Forelimb muscle (tissue), 1 donor: Measurements from ENCODE around the gene SLC1A5. TPM values are rescaled to one million over a fixed set of nuclear protein-coding genes. Genes with fewer than 3 reads are reported as not detected.
"Not testable (repeated sequence)": the region's sequence is repeated elsewhere in the genome, so short reads cannot be mapped to it uniquely, and the experiment has no call there.

Experiments
- DNase-seq: peaks from one replicate; pipeline ENCODE4 v3.0.0-alpha.2; 2013; ENCODE audit warnings: low read depth
- polyA plus RNA-seq: library from polyadenylated mRNA; unstranded; fragments of 120-200 nt; gene quantifications from one replicate; pipeline ENCODE4 v1.2.1, GENCODE V29; 2013; ENCODE audit not compliant: insufficient read length

Gene SLC1A5
- polyA plus RNA-seq, 1 donor, result 20.6 TPM

DNA sequence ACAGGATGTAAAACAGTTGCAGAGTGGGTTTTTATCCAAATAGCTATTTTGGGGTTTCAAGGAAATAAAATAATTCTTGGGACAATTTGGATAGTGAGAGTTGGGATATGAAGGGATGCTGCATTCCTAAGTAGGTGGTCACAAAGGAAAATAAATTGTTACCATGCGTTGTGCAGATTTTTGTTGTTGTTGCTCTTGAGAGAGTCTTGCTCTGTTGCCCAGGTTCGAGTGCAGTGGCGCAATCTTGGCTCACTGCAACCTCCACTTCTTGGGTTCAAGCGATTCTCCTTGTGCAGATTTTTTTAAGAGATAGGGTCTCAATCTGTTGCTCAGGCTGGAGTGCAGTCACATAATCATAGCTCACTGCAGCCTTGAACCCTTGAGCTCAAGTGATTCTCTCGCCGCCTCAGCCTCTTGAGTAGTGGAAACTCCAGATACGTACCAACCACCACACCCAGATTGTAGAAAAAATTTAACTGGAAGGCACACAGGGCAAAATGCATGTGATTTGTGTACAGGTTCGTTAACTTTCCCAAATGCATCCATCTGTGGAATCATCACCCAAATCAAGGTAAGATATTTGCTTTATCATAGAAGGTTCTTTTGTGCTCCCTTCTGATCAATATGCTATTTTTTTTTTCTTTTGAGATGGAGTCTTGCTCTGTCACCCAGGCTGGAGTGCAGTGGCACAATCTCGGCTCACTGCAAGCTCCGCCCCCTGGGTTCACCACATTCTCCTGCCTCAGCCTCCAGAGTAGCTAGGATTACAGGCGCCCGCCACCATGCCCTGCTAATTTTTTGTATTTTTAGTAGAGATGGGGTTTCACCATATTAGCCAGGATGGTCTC lies 16.0 kb downstream of the SLC1A5 start:
- DNase-seq, result no peak

DNA sequence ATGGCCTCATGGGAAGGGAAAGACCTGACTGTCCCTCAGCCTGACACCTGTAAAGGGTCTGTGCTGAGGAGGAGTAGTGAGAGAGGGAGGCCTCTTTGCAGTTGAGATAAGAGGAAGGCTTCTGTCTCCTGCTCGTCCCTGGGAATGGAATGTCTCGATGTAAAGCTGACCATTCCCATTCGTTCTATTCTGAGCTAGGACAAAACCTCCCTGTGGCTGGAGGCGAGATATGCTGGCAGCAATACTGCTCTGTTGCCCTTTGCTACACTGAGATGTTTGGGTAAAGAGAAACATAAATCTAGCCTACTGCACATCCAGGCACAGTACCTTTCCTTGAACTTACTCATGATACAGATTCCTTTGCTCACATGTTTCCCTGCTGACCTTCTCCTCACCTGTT lies 19.6 kb downstream of the SLC1A5 start:
- DNase-seq, result not testable (repeated sequence)

DNA sequence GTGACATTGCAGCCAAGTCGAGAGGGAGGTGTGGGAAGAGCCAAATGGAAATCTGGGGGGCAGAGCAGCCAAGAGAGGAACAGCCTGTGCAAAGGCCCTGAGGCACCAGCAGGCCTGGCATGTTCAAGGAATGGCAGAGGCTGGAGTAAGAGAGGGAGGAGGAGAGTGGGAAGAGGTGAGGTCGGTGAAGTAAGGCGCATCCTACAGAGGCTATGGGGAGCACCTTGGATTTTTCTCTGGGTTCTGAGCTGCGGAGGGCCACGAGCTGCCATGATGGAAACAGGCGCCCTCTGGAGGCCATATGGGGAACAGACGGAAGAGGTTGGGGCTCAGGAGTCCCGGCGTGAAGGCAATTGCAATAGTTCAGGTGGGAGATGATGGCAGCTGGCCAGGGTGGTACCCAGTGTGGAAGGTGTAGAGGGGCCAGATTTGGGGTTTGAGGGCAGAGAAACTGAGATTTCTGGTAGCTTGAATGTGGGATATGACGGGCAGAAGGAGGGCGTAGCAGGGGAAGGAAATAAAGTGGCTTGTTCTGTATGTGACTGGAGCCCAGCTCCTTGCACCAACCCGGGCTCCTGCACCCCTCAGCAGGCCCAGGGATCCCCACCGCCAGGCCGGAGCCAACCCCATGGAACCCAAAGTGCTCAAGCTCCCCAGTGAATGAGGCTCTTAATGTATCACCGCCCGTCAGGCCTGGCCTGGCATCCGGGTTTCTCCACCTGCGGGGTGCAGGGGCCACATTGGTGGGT lies 21.7 kb downstream of the SLC1A5 start:
- no peak for DNase-seq

DNA sequence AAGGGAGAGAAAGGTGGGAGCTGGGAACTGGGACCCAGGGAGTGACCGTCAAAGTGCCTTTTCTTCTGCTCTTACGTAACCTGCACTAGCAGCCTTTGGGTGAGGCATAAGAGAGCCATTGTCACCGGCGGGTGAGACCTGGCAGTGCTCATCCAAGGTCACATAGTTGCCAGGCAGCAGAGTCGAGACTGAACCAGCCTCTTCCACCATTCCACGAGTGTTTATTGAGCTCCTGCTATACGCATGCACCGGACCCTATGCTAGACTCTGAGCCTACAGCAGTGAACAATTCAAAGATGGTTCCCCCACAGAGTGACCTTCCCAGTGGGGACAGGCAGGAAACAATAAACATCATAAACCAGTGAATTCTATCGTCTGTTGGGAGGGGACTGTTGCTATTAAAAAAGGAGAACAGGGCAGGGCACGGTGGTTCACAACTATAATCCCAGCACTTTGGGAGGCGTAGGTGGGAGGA lies 23.5 kb downstream of the SLC1A5 start:
- DNase-seq, result no peak

DNA sequence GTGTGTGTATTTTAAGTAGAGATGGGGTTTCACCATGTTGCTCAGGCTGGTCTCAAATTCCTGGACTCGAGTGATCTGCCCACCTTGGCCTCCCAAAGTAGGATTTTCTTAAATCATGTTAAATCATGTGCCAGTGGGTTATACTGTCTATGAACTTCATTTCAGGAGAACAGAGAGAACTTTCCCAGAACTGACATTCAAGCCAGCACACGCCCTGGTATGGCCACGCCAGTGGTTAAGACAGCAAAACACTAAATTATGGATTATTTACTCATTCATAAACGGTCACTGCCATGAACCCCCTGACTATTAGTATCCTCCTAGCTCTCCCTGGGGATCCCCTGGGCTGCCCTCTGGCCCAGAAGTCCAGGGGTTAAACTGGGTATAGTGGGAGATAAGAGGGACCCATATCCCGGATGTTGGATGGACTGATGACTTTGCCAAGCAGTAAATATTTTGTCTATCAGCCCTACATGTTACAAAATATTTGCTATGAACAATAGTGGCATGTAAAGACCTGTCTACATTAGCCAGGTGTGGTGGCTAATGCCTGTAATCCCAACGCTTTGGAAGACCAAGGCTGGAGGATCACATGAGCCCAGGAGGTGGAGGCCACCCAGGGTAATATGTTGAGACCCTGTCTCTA lies 26.0 kb downstream of the SLC1A5 start:
- DNase-seq, result no peak

DNA sequence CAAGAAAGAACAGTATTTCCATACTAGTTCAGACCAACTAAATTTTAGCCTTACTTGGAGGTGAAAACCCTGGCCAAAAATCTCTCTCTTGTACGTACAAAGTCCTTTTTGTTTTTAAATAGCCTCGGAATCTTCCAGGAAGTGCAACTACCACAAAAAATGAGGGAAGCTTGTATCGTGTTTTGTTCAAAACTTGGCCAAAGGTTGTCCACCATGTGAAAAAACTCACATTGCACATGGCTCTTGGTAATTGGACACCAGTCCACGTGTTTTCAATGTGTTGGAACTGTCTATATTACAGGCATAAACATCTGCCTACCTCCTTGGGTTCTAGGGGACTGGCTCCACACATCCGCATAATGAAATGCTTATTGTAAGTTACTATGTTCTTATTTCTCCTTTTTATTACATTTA lies 27.0 kb downstream of the SLC1A5 start:
- no peak for DNase-seq

DNA sequence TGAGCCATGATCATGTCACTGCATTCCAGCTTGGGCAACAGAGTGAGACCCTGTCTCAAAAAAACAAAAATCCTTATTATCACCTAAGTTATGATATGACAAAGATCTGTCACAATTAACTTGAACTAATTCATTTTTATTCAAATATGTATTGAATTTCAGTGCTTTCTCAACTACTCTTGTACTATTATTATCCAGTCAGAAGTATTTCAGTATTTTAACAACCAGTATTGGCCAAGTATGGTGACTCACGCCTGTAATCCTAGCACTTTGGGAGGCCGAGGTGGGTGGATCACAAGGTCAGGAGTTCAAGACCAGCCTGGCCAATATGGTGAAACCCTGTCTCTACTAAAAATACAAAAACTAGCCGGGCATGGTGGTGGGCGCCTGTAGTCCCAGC lies 27.5 kb downstream of the SLC1A5 start:
- DNase-seq, result not testable (repeated sequence)

DNA sequence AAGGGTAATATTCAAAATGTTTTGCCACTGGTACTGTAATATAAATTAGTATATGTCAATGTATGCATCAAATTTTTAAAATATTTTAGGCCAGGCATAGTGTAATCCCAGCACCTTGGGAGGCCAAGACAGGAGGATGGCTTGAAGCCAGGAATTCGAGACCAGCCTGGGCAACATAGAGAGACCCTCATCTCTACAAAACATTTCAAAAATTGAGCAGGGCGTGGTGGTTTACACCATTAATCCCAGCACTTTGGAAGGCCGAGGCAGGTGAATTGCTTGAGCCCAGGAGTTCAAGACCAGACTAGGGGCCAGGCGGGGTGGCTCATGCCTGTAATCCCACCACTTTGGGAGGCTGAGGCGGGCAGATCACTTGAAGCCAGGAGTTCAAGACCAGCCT lies 28.0 kb downstream of the SLC1A5 start:
- DNase-seq, result no peak

DNA sequence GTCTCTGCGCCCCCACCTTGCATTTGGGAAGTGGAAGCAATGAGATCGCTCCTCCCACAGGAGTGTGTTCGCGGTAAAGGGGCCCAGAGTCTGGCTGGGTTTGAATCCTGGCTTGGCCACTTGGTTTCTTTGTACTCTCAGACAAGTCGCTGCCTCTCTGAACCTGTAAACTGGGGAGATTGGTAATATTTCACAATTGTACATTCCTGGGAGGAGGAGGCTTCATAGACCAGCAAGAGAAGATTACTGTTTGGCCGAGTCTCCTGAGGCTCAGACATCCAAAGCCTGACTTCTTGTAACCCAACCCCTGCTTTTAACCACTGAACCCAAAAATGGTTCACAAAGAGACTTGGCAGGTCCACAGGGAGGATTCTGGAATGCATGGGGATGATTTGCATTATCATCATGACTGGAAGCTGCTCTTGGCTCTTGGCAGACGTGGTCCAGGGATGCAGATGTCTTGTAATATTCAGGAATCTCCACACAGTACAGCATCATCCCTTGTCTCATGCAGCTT lies 28.5 kb downstream of the SLC1A5 start:
- DNase-seq, result no peak

DNA sequence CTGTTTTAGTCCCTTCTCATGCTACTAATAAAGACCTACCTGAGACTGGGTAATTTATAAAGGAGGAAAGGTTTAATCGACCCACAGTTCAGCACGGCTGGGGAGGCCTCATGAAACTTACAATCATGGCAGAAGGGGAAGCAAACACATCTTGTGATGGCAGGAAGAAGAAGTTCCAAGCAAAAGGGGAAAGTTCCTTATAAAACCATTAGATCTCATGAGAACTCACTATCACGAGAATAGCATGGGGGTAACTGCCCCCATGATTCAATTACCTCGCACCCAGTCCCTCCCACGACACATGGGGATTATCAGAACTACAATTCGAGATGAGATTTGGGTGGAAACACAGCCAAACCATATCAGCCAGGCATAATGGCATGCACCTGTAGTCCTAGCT lies 29.2 kb downstream of the SLC1A5 start:
- DNase-seq, result no peak

DNA sequence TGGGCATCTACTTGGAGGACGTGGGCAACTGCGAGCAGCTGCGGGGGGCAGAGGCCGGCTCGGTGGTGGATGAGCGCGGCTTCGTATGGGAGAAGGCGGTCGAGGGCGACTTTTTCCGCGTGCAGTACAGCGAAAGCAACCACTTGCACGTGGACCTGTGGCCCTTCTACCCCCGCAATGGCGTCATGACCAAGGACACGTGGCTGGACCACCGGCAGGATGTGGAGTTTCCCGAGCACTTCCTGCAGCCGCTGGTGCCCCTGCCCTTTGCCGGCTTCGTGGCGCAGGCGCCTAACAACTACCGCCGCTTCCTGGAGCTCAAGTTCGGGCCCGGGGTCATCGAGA lies 31.9 kb downstream of the SLC1A5 start:
- DNase-seq, result no peak

DNA sequence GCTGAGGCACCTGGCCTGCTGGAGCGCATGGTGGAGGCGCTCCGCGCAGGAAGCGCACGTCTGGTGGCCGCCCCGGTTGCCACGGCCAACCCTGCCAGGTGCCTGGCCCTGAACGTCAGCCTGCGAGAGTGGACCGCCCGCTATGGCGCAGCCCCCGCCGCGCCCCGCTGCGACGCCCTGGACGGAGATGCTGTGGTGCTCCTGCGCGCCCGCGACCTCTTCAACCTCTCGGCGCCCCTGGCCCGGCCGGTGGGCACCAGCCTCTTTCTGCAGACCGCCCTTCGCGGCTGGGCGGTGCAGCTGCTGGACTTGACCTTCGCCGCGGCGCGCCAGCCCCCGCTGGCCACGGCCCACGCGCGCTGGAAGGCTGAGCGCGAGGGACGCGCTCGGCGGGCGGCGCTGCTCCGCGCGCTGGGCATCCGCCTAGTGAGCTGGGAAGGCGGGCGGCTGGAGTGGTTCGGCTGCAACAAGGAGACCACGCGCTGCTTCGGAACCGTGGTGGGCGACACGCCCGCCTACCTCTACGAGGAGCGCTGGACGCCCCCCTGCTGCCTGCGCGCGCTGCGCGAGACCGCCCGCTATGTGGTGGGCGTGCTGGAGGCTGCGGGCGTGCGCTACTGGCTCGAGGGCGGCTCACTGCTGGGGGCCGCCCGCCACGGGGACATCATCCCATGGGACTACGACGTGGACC lies 32.4 kb downstream of the SLC1A5 start:
- no peak for DNase-seq

DNA sequence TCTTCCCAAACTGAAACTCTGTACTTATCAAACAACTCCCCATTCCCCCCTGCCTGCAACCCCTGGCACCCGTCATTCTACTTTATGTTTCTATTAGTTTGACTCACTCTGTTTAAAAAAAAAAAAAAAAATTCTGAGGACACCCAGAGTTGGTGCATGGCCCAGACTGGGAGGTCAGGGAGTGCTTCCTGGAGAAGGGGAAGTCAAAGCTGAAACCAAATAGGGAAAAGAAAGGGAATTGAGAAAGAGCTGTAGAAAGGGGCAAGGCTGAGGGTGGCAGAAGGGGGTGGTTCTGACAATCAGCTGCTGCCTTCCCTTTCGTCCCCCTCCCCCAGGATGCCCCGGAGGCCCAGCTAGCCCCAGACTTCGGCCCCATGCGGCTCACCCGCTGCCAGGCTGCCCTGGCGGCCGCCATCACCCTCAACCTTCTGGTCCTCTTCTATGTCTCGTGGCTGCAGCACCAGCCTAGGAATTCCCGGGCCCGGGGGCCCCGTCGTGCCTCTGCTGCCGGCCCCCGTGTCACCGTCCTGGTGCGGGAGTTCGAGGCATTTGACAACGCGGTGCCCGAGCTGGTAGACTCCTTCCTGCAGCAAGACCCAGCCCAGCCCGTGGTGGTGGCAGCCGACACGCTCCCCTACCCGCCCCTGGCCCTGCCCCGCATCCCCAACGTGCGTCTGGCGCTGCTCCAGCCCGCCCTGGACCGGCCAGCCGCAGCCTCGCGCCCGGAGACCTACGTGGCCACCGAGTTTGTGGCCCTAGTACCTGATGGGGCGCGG lies 33.1 kb downstream of the SLC1A5 start:
- no peak for DNase-seq

DNA sequence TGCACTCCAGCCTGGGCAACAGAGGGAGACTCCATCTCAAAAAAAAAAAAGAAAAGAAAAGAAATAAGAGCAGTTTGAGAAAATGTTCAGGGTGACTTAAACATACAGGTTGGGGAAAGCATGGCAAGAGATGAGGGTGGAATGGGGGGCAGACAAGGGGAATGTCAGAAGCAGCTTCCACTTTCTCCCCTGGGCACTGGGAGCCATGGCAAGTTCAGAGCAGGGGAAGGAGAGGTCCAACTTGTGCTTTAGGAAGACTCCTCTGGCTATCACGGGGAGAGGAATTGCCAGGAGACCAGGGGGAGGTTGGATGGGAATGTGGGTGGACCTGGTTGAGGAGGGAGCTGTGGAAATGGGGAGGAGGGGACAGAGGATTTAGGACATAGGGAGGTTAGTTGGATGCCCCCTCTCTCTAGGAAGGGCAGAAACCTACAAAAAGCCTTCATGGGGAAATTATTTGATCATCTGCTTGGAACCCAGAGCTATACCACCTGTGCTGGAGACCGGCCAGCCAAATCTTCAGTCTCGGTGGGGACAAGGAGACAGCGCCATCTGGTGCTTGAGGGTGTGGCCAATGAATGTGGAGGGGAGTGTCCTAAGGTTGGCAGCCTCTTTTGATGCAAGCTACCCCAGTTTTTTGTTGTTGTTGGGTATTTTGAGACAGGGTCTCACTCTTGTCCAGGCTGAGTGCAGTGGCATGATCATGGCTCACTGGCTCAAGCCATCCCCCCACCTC lies 34.8 kb downstream of the SLC1A5 start:
- no peak for DNase-seq

DNA sequence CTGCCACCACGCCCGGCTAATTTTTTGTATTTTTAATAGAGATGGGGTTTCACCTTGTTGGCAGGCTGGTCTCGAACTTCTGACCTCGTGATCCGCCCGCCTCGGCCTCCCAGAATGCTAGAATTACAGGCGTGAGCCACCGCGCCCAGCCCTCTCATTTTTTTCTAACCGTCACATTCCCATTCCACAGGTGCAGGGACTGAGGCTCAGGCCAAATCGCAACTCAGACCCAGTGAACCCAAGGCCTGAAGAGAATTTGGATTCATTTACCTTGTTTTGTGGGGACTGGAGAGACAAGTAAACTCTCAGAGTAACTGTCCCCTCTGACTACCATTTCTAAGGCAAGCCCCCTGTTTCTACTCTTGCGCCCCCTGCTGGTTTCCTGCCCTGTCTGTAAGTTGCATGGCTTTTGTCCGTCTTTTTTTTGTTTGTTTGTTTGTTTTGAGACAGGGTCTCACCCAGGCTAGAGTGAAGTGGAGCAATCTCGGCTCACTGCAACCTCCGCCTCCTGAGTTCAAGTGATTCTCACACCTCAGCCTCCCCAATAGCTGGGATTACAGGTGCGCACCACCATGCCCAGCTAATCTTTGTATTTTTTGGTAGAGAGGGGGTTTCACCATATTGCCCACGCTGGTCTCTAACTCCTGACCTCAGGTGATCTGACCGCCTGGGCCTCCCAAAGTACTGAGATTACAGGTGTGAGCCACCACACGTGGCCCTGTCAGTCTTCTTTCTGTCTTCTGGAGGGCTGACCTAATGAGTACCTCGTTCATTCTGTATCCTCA lies 39.9 kb downstream of the SLC1A5 start:
- no peak for DNase-seq

DNA sequence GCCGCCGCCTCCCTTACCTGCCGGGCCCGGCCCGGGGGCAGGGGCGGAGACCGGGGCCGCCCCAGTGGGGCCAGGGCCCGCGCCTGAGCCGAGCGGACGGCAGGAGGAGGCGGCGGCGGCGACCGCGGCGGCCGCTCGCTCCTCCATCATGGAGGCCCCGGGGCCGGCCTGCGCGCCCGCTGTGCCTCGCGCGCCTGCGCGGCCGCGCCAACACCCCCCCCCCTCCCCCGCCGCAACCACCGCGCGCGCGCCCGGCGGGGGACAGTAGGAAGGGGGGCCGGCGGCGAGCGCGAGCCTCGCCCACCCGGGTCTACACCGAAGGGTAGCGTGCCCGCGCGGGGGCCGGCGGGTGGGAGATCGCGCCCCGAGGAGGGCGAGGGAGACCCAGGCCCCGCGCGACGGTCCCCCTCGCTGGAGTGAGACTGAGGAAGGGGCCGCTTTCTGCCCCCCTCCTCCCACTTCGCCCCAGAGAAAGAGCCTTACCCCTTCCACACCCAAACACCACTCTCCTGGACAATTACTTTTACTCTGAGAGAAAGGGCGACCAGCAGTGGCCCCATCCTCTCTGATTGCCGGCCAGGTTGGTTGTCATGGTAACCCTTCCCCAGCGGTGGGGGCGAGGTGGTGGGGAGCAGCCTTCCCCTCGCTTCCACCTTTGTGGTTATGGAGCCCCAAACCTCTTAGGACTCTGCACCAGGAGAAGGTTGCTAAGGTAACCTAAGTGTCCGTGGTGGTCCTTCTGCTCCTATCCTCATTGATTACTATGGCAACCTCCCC lies 41.9 kb downstream of the SLC1A5 start, which contains the start of gene STRN4:
Gene STRN4 (minus strand): TSS at position 170 of the 777 bp plus-strand sequence. CDS start 20 bp downstream, at position 150.
- no peak for DNase-seq

DNA sequence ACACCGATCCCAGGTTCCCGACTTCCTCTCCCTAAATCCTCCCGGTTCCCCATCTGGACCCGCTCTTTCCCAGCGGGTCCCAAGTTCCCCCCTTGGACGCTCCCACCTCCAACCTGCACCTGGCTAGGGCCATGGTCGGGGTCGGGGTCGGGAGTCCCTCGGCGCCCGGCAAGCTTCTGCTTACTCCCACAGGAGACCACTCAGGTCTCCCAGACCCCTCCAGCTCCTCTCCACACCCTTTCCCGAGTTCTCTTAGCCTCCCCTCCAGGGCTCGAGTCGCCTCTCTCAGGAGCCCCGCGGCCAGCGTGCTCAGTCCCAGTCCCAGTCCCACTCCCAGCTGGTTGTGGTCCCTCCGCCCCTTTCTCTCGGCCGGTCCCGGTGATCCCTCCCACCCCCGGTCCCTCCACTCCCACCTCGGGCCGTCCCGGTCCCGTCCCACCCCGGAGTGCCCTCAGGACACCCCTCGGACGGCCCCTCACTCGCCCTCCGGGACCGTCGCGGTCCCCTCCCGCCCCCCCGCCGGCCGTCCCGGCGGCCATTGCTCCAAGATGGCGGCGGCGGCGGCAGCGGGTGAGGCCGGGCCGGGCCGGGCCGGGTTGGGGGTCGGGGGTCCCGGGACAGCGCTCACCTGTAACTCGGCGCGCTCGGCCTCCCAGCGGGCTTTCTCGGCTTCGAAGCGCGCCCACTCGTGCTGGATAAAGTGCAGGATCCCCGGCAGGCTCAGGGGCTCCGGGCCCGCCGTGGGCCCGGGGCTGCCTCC lies 42.7 kb downstream of the SLC1A5 start, which contains the start of gene FKRP:
Gene FKRP (plus strand): TSS at position 537 of the 760 bp plus-strand sequence. CDS start 9,394 bp downstream, outside the sequence.
- no peak for DNase-seq

DNA sequence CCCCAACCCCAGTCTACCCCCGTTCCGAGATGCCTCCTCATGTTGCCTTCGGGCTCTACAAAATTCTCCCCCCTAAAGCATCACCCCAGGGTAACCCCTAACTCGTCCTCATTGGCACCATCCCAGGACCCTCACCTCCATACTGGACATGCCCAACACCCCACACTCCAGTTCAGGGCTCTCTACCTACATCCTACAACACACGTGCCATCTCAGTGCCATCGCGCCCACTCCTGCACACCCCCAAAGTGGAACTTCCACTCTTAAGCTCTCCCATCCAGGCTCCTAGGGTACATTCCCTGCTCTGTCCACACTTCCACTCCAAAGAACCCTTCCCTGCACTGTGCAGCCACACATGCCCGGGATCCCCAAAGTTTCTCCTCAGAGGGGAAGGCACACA lies 43.4 kb downstream of the SLC1A5 start:
- no peak for DNase-seq
